Retinal pigment epithelial cell (primary cell): ENCODE results near the gene BRSK2.

Experiments
- DNase-seq: peaks from one replicate; pipeline ENCODE4 v3.0.0-alpha.2; 2010; ENCODE audit warnings: low read depth
- H3K4me3 ChIP-seq: 2 replicates; pipeline ENCODE4 v1.5.1; 2011; ENCODE audit warnings: mild to moderate bottlenecking, low read length, control low read depth, moderate library complexity
- TF ChIP-seq, protein P1 (sequence below): conservative IDR thresholded peaks from 2 replicates; pipeline ENCODE4 v1.5.1; 2011; ENCODE audit warnings: low read depth, low read length, control low read depth, inconsistent platforms

The BRSK2 gene

DNA sequence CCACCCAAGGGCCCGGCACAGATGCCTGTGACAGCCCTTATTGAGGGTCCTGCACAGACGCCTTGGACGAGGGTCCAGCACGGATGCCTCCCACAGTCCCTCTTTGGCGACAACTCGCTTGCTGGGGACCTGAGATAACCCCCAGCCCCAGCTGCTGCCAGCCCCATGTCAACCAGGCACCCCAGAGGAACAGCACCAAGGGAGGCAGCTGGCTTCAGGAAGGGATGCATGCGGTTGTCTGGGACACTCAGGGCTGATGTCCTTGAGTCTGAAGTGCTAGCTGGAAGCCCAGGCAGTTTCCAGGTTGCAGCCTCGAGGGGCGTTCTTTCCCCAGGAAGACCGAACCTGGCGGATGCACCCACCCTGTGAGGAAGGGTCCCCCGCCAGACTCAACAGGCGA lies 63.0 kb downstream of the BRSK2 start:
- H3K4me3 ChIP-seq, result no peak overlapping the region
- TF ChIP-seq, protein P1, sequence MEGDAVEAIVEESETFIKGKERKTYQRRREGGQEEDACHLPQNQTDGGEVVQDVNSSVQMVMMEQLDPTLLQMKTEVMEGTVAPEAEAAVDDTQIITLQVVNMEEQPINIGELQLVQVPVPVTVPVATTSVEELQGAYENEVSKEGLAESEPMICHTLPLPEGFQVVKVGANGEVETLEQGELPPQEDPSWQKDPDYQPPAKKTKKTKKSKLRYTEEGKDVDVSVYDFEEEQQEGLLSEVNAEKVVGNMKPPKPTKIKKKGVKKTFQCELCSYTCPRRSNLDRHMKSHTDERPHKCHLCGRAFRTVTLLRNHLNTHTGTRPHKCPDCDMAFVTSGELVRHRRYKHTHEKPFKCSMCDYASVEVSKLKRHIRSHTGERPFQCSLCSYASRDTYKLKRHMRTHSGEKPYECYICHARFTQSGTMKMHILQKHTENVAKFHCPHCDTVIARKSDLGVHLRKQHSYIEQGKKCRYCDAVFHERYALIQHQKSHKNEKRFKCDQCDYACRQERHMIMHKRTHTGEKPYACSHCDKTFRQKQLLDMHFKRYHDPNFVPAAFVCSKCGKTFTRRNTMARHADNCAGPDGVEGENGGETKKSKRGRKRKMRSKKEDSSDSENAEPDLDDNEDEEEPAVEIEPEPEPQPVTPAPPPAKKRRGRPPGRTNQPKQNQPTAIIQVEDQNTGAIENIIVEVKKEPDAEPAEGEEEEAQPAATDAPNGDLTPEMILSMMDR, result no peak
- no peak for DNase-seq

DNA sequence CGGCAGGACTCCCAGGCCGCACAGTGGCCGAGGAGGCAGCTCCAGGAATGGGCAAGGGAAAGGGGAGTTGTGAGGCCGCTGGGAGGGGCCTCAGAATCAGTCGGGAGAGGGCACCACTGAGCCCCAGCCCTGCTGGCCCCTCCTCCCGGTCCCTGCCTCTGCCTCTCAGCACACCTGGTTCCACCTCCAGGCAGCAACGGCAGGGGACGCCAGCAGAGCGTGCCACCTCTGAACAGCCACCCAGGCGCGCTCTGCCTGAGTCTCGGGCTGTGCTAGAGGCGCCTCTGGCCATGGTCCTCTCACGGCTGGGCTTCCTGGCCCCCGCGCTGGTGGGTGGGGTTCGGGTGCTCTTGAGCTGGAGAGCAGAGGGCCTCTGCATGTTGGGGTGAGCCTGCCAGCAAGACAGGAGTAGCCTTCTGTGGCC lies 63.9 kb downstream of the BRSK2 start:
- DNase-seq, result no peak
- H3K4me3 ChIP-seq, result no peak overlapping the region
- TF ChIP-seq, protein P1, result peak; percentile 55

DNA sequence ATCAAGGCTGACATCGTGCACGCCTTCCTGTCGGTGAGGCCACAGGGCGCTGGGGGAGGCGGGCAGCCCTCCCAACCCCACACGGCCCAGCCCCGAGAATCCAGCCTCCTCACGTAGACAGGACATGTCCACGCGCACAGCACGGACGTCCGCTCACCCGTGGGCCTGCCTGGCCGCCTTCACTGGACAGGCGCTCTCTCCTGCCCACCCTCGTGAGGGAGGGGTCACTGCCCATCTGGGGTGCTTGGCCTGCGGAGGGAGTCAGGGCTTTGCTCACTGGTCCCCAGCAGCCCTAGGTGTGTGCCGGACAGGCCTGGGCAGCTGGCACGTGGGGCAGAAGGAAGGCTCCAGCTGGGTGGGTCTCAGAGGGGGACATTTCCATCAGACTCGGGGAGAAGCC lies 64.8 kb downstream of the BRSK2 start:
- DNase-seq, result no peak
- no peak overlapping the region for H3K4me3 ChIP-seq
- TF ChIP-seq, protein P1, result no peak

DNA sequence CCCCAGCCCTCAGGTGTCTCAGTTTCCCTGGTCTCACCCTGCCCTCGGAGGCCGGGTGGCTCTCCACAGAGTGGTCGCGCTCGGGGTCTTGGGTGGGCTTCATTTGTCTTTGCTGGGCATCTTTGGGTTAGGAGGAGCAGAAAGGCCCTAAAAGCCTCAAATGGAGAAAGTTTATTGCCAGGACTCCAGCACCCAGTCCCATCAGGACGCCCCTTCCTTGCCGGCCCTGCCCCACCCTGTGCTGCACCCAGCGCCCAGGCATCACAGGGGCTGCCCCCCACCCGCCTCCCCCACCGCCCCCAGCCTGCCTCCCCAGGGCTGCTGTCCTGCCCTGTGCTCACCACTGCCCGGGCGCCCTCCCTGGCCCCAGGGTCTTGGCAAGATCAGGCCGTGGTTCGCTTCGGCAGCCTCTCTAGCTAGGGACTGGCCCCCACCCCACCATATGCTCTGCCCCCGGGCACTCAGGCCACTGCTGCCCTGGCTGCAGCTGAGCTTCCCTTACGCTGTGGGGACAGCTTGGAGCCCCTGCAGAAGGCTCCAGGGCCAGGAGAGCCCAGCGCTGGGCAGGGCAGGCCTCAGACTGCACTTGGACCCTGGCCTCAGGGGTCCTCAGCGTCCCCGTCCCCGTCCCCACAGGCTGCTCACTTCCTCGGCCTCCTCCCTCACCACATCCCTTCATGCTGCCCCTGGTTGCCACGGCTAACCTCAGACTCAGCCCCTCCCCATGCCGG lies 65.5 kb downstream of the BRSK2 start:
- no peak overlapping the region for H3K4me3 ChIP-seq
- TF ChIP-seq, protein P1, result no peak
- no peak for DNase-seq

DNA sequence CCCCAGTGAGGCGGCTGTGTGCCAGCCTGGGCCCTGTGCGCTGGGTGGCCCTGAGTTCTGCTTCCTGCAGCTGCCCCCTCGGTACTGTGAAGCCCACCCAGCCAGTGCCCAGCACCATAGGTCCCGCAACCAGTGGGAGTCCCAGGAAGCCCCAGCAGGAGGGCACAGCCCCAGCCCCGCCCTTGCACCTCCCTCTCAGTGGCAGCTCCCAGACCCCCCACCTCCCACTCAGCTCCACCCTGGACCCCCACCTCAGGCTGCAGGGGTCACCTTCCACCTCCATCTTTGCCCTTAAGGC lies 66.0 kb downstream of the BRSK2 start:
- H3K4me3 ChIP-seq, result no peak overlapping the region
- TF ChIP-seq, protein P1, result no peak
- DNase-seq, result no peak

DNA sequence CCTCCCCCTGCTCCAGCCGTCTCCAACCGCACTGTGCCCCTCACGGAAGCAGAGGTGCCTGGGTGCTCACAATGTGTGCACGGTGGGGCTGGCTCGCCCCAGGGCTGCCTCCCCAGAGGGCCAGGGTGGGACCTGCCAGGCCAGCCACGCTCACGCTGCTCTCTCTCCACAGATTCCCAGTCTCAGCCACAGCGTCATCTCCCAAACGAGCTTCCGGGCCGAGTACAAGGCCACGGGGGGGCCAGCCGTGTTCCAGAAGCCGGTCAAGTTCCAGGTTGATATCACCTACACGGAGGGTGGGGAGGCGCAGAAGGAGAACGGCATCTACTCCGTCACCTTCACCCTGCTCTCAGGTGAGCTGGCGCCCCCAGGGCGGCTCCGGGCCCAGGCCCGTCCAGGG lies 66.4 kb downstream of the BRSK2 start:
- TF ChIP-seq, protein P1, result no peak
- no peak overlapping the region for H3K4me3 ChIP-seq
- no peak for DNase-seq

DNA sequence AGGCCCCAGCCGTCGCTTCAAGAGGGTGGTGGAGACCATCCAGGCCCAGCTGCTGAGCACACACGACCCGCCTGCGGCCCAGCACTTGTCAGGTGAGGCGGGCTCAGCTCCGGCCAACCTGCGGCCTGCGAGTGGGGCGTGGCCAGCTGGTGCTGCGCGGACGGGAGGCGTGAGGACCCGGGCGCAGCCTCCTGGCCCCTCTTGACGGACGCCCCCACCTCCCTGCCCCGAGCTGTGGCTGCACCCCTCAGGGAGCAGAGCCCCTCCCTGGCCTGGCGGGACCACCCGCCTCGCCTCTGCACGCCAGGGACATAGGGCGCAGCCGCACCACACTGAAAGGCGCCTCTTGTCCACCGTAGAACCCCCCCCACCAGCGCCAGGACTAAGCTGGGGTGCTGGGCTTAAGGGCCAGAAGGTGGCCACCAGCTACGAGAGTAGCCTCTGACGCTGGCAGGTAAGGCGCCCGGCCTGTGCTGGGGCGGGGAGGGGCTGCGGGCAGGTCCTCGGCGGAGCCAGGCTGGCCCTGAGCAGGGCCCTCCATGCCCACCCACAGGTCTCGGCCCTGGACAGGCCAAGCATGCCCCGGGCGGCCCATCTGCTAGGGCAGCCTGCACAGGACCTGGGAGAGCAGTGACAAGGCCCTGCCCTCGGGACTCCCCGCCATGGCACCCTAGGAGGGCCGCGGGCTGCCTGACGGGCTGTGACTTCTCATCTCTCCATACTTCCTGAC lies 67.0 kb downstream of the BRSK2 start:
- H3K4me3 ChIP-seq, result no peak overlapping the region
- no peak for DNase-seq
- TF ChIP-seq, protein P1, result no peak
